IPS-18a (cell line): ENCODE data around the gene TMEM222.
"Not testable (repeated sequence)": the region's sequence is repeated elsewhere in the genome, so short reads cannot be mapped to it uniquely, and the experiment has no call there.

Source experiments
- H3K27ac ChIP-seq: one replicate; pipeline ENCODE4 v1.5.1; 2013; ENCODE audit warnings: low read length
- H3K27me3 ChIP-seq: one replicate; pipeline ENCODE4 v1.6.1; 2013; ENCODE audit warnings: mild to moderate bottlenecking, low read length; ENCODE audit not compliant: control insufficient read depth, insufficient read depth
- H3K36me3 ChIP-seq: one replicate; pipeline ENCODE4 v1.6.1; 2013; ENCODE audit warnings: low read depth, low read length; ENCODE audit not compliant: control insufficient read depth
- H3K4me1 ChIP-seq: one replicate; pipeline ENCODE4 v1.6.1; 2013; ENCODE audit warnings: low read depth, low read length; ENCODE audit not compliant: control insufficient read depth
- H3K4me3 ChIP-seq: one replicate; pipeline ENCODE4 v1.5.1; 2013; ENCODE audit warnings: low read length
- H3K9ac ChIP-seq: one replicate; pipeline ENCODE4 v1.6.1; 2013; ENCODE audit warnings: mild to moderate bottlenecking, low read length, moderate library complexity
- H3K9me3 ChIP-seq: one replicate; pipeline ENCODE4 v1.6.1; 2013; ENCODE audit warnings: low read depth, low read length; ENCODE audit not compliant: control insufficient read depth

TMEM222 gene, protein sequence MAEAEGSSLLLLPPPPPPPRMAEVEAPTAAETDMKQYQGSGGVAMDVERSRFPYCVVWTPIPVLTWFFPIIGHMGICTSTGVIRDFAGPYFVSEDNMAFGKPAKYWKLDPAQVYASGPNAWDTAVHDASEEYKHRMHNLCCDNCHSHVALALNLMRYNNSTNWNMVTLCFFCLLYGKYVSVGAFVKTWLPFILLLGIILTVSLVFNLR

DNA sequence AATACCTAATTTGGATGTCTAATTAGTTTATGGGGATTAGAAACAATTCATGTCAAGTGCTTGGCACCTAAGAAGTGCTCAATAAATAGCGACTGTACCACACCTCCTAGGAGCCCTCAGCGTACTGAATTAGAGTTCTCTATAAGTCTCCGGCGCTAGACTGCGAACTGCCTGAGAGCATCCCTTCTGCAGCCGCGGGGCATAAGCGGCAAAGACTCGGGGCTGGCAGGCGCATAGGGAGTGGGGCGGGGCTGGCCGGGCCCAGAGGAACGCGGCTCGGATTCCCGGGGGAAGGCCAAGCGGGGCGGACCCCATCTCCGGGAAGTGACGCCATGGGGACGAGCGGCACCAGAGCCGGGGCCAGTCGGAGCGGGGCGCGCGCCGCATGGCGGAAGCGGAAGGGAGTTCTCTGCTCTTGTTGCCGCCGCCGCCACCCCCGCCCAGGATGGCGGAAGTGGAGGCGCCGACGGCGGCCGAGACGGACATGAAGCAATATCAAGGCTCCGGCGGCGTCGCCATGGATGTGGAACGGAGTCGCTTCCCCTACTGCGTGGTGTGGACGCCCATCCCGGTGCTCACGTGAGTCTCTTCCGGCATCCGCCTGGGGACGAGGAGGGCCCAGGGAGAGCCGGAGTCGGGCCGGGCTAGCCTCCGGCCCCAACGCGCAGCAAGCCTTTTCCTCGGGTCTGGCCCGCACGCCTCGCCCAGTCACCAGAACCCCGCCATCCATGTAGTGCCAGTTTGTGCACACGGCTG, at the start of gene TMEM222:
Gene TMEM222, plus strand, starts transcription at position 351 of the 756 bp plus-strand sequence. Its CDS starts 35 bp downstream, at position 386.
- Histone ChIP-seq H3K9me3 (no peaks in the 10 kb centered on the region), H3K9ac (peak within 1 kb of the TSS; percentile 96), H3K27ac (peak within 1 kb of the TSS; percentile 91), H3K27me3 (no peaks in the 10 kb centered on the region), H3K4me3 (peak within 1 kb of the TSS; percentile 99), H3K4me1 (no peaks in the 10 kb centered on the region), H3K36me3 (peaks cover 23% of the 10 kb centered on the region)

- no peaks in the 10 kb centered on the region for H3K9me3 ChIP-seq
- H3K27me3 ChIP-seq = no peaks in the 10 kb centered on the region
- H3K4me3 ChIP-seq = no peak overlapping the region
- H3K9ac ChIP-seq = no peak overlapping the region
- no peaks in the 10 kb centered on the region for H3K4me1 ChIP-seq
- H3K27ac ChIP-seq = no peak overlapping the region
- no peaks in the 10 kb centered on the region for H3K36me3 ChIP-seq
Observed at GRCh38 chr1:27274204-27274603, 47.8 kb upstream of the TMEM222 start.

DNA sequence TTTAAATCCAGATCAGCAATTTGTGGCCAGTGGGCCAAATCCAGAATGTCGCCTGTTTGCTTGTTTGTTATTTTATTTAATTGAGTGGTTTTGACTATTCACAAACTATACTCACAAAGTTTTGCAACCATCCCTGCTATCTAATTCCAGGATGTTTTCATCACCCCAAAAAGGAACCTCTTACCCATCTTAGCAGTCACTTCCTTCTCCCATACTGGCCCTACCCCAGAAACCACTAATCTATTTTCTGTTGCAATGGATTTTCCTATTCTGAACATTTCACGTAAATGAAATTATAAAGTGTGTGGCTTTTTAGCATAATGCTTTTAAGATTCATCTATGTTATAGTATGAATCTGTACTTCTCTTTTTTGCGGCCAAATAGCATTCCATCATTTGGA, 46.3 kb upstream of the TMEM222 start:
- Histone ChIP-seq H3K9me3 (no peaks in the 10 kb centered on the region), H3K27me3 (no peaks in the 10 kb centered on the region), H3K27ac (no peak overlapping the region), H3K36me3 (no peaks in the 10 kb centered on the region), H3K4me1 (no peaks in the 10 kb centered on the region), H3K9ac (no peak overlapping the region), H3K4me3 (no peak overlapping the region)

DNA sequence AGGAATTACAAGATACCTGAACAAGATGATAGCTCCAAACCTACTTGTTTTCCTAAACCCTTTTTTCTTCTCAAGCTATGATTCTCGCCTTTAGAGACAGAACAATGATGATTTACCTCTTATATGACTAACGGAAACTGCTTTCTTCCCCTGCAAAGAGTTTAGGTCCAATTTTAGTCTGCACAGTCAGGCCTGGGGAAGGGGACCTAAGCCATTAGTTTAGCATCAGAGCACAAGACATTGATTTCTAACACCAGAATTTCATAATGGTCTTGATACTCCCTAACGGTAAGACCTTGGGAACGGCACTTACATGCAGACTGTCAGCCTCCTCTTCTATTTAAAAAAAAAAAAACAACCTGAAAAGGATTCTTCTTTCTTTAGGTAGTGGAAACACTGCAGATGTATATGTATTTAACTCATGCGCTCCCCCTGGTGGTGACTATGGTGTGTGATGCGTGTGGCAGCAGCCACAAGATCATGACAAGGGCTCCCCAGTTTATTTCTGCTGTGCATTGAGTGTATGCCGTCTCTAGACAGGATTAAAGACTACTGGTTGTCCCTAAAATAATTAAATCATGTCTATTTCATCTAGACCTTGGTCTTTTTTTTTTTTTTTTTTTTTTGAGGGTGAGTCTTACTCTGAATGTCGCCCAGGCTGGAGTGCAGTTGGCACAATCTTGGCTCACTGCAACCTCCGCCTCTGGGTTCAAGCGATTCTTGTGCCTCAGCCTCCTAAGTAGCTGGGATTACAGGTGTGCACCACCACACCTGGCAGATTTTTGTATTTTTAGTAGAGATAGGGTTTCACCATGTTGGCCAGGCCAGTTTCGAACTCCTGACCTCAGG, 37.3 kb upstream of the TMEM222 start:
- Histone ChIP-seq H3K36me3 (no peaks in the 10 kb centered on the region), H3K27me3 (no peaks in the 10 kb centered on the region), H3K27ac (no peak overlapping the region), H3K4me3 (no peak overlapping the region), H3K9ac (no peak overlapping the region), H3K9me3 (no peaks in the 10 kb centered on the region), H3K4me1 (no peaks in the 10 kb centered on the region)

DNA sequence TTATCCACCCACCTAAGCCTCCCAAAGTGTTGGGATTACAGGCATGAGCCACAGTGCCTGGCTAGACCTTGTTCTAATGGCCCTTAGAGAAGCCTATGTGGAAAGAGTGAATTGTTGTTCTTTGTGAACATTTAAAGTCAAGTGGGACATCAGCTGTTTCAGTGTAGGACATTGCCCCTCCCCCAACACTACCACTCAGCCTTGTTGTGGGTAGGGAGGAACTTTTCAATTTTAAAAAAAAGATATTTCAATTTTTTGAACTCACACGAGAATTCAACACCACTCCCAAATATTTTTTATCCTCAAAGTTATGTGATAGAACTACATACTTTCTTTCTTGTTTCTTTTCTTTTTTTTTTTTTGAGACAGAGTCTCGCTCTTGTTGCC, 36.7 kb upstream of the TMEM222 start:
- Histone ChIP-seq H3K27me3 (no peaks in the 10 kb centered on the region), H3K4me3 (no peak overlapping the region), H3K9ac (no peak overlapping the region), H3K36me3 (no peaks in the 10 kb centered on the region), H3K4me1 (no peaks in the 10 kb centered on the region), H3K9me3 (no peaks in the 10 kb centered on the region), H3K27ac (no peak overlapping the region)

DNA sequence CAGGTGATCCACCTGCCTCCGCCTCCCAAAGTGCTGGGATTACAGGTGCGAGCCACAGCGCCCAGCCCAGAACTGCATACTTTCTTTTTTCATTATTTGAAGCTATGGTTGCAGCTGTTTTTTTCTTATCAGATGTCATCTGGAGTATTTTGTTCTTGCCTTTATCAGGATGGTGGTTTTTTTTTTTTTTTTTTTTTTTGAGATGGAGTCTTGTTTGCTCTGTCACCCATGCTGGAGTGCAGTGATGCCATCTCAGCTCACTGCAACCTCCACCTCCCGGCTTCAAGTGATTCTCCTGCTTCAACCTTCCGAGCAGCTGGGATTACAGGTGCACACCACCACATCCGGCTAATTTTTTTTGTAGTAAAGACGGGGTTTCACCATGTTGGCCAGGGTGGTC, 36.1 kb upstream of the TMEM222 start:
- not testable (repeated sequence) for H3K4me3 ChIP-seq, H3K27me3 ChIP-seq, H3K9me3 ChIP-seq, H3K36me3 ChIP-seq, H3K9ac ChIP-seq, H3K27ac ChIP-seq, H3K4me1 ChIP-seq

GRCh38 chr1:27289125-27289524, 32.8 kb upstream of the TMEM222 start:
- not testable (repeated sequence) for H3K4me3 ChIP-seq, H3K27me3 ChIP-seq, H3K27ac ChIP-seq, H3K36me3 ChIP-seq, H3K4me1 ChIP-seq, H3K9ac ChIP-seq, H3K9me3 ChIP-seq

DNA sequence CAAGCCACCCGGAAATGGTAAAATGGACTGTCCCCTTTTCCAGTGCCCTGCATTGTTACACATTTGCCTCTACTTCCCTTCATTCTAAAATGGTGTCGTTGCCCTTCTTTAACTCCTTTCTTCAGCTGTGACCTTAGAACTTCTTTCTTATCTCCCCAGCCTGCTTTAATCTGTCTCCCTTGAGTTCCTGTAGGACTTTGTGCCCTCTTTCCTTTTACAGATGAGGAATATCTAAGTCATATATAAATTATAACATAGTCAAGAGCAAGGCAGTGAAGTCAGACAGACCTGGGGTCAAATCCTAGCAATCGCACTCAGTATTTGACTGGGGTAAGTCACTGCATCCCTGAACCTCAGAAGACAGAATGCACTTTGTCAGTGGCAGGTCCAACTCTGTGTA, 31.4 kb upstream of the TMEM222 start:
- no peak overlapping the region for H3K4me3 ChIP-seq
- no peak overlapping the region for H3K27ac ChIP-seq
- H3K36me3 ChIP-seq = no peaks in the 10 kb centered on the region
- H3K9ac ChIP-seq = no peak overlapping the region
- H3K9me3 ChIP-seq = no peaks in the 10 kb centered on the region
- no peaks in the 10 kb centered on the region for H3K4me1 ChIP-seq
- no peaks in the 10 kb centered on the region for H3K27me3 ChIP-seq

DNA sequence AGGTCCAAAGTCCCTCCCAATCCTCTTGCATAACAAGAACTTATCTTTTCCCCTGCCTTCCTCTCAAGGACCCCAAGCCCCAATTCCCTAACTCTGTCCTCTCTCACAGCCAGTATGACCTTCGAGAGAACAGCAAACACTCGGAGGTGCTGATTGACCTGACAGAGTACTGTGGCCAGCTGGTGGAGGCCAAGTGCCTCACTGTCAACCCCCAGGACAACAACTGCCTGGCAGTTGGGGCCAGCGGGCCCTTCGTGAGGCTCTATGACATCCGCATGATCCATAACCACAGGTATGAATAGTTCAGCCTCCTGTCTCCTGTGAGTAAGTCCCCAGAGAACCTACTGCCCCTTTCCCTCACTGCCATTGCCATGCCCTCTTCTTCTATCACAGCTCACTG, 29.9 kb upstream of the TMEM222 start:
- Histone ChIP-seq H3K9ac (no peak overlapping the region), H3K36me3 (no peaks in the 10 kb centered on the region), H3K4me1 (no peaks in the 10 kb centered on the region), H3K27me3 (no peaks in the 10 kb centered on the region), H3K4me3 (no peak overlapping the region), H3K9me3 (no peaks in the 10 kb centered on the region), H3K27ac (no peak overlapping the region)

- no peak overlapping the region for H3K4me3 ChIP-seq
- no peaks in the 10 kb centered on the region for H3K36me3 ChIP-seq
- H3K4me1 ChIP-seq = no peaks in the 10 kb centered on the region
- H3K9ac ChIP-seq = no peak overlapping the region
- H3K9me3 ChIP-seq = no peaks in the 10 kb centered on the region
- no peak overlapping the region for H3K27ac ChIP-seq
- no peaks in the 10 kb centered on the region for H3K27me3 ChIP-seq
Observed at GRCh38 chr1:27293915-27294314, 28.0 kb upstream of the TMEM222 start.

- peaks cover 15% of the 10 kb centered on the region for H3K4me1 ChIP-seq
- no peak overlapping the region for H3K9ac ChIP-seq
- H3K27ac ChIP-seq = no peak overlapping the region
- no peaks in the 10 kb centered on the region for H3K36me3 ChIP-seq
- H3K27me3 ChIP-seq = no peaks in the 10 kb centered on the region
- no peak overlapping the region for H3K4me3 ChIP-seq
- H3K9me3 ChIP-seq = no peaks in the 10 kb centered on the region
Observed at GRCh38 chr1:27296773-27297291, 25.1 kb upstream of the TMEM222 start.
